BLaER1 (cell line): ENCODE measurements around the gene PHKB.
A peak's percentile ranks its signal among the peaks of the same experiment; 100 is the strongest.

ENCODE experiments used
- H3K27ac ChIP-seq: shearing (Covaris generic); formaldehyde crosslinking; 2 replicates; pipeline ENCODE4 v1.8.1; 2022
- H3K27me3 ChIP-seq: shearing (Covaris generic); formaldehyde crosslinking; 2 replicates; pipeline ENCODE4 v1.8.1; 2022
- H3K36me3 ChIP-seq: shearing (Covaris generic); formaldehyde crosslinking; 2 replicates; pipeline ENCODE4 v1.8.1; 2022
- H3K4me1 ChIP-seq: shearing (Covaris generic); formaldehyde crosslinking; 2 replicates; pipeline ENCODE4 v1.8.1; 2022
- H3K4me2 ChIP-seq: shearing (Covaris generic); formaldehyde crosslinking; 2 replicates; pipeline ENCODE4 v1.8.1; 2022
- H3K4me3 ChIP-seq: shearing (Covaris generic); formaldehyde crosslinking; 2 replicates; pipeline ENCODE4 v1.8.1; 2022
- H3K9ac ChIP-seq: shearing (Covaris generic); formaldehyde crosslinking; 2 replicates; pipeline ENCODE4 v1.8.1; 2022
- H3K9me3 ChIP-seq: shearing (Covaris generic); formaldehyde crosslinking; 2 replicates; pipeline ENCODE4 v1.8.1; 2022
- H4K20me1 ChIP-seq: shearing (Covaris generic); formaldehyde crosslinking; 2 replicates; pipeline ENCODE4 v1.8.1; 2022
- Cebpa-rat ChIP-seq: shearing (Covaris generic); IDR thresholded peaks from 2 replicates; pipeline ENCODE4 v1.8.1; 2022

The PHKB gene

DNA sequence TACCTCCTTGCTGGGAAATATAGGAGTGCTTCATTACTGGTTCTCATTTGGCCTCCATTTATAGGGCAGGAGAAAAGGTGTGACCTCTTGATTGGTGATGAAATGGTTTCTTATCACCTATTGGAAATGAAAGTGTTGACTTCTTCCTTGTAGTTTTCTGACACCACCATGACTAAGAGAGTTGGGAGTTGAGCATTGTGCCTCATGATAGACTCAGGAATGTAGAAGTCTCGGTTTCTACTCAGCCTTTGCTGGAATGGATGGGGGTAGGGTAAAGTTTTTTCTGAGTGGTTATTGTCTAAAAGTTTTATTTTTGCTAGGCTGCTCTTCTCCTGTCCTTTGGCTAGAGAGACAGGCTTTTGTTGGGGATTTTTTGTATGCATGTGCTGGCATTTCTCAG is 117.4 kb downstream of the PHKB start:
- peaks cover 37% of the 10 kb centered on the region for H3K36me3 ChIP-seq
- no peak overlapping the region for H3K4me2 ChIP-seq
- no peak overlapping the region for H3K27ac ChIP-seq
- H3K27me3 ChIP-seq = no peaks in the 10 kb centered on the region
- peaks cover 7% of the 10 kb centered on the region; the same call in 1 of the 2 replicates for H4K20me1 ChIP-seq
- H3K9me3 ChIP-seq = peaks cover 10% of the 10 kb centered on the region
- no peak overlapping the region for H3K9ac ChIP-seq
- peaks cover 10% of the 10 kb centered on the region for H3K4me1 ChIP-seq
- no peak for TF ChIP-seq Cebpa-rat
- no peak overlapping the region for H3K4me3 ChIP-seq

DNA sequence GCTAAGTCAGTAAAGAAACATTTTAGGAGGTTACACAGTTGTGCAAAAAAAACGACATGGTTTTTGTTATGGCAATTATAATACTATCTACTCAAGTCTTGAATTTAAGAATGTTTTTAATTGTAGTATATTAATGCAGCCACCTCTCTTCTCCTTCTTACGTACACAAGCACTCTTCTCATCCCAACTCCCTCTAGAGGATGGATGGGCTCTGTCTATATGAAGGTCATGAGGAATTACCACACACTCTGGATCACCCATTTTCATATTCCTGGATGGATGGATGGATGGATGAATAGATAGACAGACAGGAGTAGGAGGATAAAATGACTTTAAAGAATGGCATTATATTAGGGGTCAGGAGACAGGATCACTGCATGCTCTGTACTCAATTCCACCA is 120.0 kb downstream of the PHKB start:
- Histone ChIP-seq H3K9ac (no peak overlapping the region), H3K9me3 (no peaks in the 10 kb centered on the region), H3K36me3 (peaks cover 24% of the 10 kb centered on the region; the same call in 1 of the 2 replicates), H3K4me3 (no peak overlapping the region), H3K4me2 (no peak overlapping the region), H3K27ac (no peak overlapping the region), H3K4me1 (no peaks in the 10 kb centered on the region), H3K27me3 (no peaks in the 10 kb centered on the region), H4K20me1 (peaks cover 7% of the 10 kb centered on the region; the same call in 1 of the 2 replicates)
- TF ChIP-seq Cebpa-rat = no peak

DNA sequence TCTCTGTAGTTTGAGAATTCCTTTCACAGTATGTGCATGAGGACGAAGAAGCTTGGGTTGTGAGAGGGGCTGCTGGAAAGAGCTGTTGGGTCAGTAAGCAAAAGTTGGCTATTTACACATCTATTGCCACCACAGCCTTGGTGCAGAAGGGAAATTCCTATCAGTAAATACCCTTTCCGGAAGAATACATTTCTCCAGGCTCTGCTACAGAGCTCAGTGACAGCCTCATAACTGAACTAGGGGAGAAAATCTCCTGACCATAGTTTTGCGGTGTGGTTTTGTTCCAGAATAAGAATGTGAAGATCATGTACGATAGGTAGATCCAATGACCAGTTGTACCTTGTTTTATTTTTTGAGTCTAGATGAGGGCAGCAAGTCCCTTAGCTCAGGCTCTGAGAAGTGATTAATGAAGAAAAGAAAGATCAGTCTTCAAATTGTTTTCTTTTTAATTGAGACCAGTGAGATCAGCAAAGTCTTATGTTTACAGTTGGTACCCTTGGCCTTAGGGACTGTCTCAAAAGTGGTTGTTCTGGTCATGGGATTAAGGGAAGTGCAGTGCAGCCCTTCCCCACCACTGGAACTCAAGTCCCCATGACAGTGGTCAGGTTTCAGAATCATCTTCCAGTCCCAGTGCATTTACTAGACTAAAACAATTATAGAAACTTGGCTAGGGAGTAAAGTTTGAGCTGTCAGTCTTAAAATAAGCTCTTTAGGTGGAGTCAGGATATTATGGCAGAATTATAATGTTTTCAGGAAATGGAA is 123.5 kb downstream of the PHKB start:
- Histone ChIP-seq H3K4me3 (no peak overlapping the region), H3K4me2 (no peak overlapping the region), H3K27me3 (no peaks in the 10 kb centered on the region), H3K36me3 (peaks cover 40% of the 10 kb centered on the region), H3K4me1 (no peaks in the 10 kb centered on the region), H3K27ac (no peak overlapping the region), H4K20me1 (no peaks in the 10 kb centered on the region), H3K9me3 (no peaks in the 10 kb centered on the region), H3K9ac (no peak overlapping the region)
- no peak for TF ChIP-seq Cebpa-rat

GRCh38 chr16:47586121-47586520 is 125.0 kb downstream of the PHKB start:
- no peak overlapping the region for H3K9ac ChIP-seq
- H3K9me3 ChIP-seq = no peaks in the 10 kb centered on the region
- peaks cover 53% of the 10 kb centered on the region for H3K36me3 ChIP-seq
- no peaks in the 10 kb centered on the region for H3K27me3 ChIP-seq
- no peak for TF ChIP-seq Cebpa-rat
- H4K20me1 ChIP-seq = no peaks in the 10 kb centered on the region
- H3K4me1 ChIP-seq = no peaks in the 10 kb centered on the region
- H3K4me3 ChIP-seq = no peak overlapping the region
- H3K27ac ChIP-seq = no peak overlapping the region
- H3K4me2 ChIP-seq = no peak overlapping the region

DNA sequence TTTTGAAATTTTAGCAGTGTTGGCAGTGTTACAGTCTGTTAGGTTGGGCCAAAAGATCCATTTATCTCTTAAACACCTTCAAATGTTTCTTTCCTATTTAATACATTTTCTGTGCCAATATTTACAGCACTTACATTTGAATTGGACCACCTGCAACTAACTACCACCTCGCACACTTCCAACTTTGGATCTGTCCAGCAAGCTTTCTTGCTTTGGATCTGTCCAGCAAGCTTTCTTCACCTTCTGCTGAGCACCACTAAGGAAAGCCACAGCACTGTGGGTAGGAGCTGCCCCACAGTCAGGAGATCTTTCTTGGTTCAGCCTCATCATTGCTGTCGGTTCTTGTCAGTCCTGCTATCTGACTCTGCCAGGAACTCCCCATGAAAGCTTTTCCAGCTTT is 129.3 kb downstream of the PHKB start:
- H3K27ac ChIP-seq = no peak overlapping the region
- no peak overlapping the region for H3K4me2 ChIP-seq

DNA sequence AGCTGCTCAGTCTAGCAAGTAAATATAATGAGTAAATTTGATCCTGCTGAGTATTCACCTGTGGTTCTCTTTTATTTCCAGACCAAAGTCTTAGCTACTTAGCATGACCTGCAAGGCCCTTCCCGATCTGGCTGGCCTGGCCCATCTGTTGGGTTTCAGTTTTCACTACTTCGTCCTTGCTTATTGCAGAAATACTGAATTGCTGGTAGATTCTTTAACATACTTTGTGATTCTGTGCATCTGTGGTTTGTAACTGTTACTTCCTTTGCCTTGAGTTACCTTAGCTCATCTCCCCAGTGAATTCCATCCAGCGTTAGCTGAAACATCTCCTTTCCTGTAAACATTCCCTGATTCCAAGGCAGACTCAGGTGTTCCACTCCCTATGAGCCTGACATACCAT is 131.1 kb downstream of the PHKB start:
- Histone ChIP-seq H3K4me3 (no peak overlapping the region), H3K4me1 (peaks cover 16% of the 10 kb centered on the region), H3K36me3 (peaks cover 51% of the 10 kb centered on the region), H3K4me2 (peak overlapping the region; percentile 40), H3K27me3 (no peaks in the 10 kb centered on the region), H3K9me3 (no peaks in the 10 kb centered on the region), H4K20me1 (no peaks in the 10 kb centered on the region), H3K27ac (no peak overlapping the region), H3K9ac (no peak overlapping the region)
- no peak for TF ChIP-seq Cebpa-rat

More for the DNA sequence above, 129.3 kb downstream of the PHKB start:
- Histone ChIP-seq H4K20me1 (no peaks in the 10 kb centered on the region), H3K9ac (no peak overlapping the region), H3K4me1 (peaks cover 16% of the 10 kb centered on the region), H3K27me3 (no peaks in the 10 kb centered on the region), H3K36me3 (peaks cover 46% of the 10 kb centered on the region), H3K9me3 (no peaks in the 10 kb centered on the region), H3K4me3 (no peak overlapping the region)
- no peak for TF ChIP-seq Cebpa-rat

DNA sequence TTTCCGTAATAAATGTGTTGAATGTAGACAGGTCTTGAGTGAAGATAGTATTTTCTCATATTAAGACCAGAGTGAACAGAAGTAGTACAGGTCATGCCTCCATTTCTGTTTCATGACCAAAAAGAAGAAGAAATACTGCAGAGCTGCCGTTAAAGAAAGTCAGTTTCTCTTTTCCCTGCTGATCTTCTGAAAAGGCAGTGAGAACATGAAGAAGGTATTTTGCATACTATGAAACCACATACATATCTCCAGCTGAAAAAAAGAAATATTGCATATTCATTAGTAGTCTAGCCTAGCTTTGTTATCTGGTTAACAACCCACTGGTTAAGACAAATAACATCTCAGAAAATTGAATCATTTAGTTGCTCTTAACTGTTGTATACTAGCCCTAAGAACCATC is 138.4 kb downstream of the PHKB start:
- Histone ChIP-seq H3K9ac (no peak overlapping the region), H3K4me2 (no peak overlapping the region), H3K4me1 (0 out of 2 replicates have a peak, but pooled peaks cover 5% of the 10 kb centered on the region), H3K27me3 (no peaks in the 10 kb centered on the region), H3K4me3 (no peak overlapping the region), H3K27ac (no peak overlapping the region), H3K9me3 (no peaks in the 10 kb centered on the region; the same call in 1 of the 2 replicates), H4K20me1 (no peaks in the 10 kb centered on the region), H3K36me3 (peaks cover 21% of the 10 kb centered on the region)
- TF ChIP-seq Cebpa-rat = no peak

- no peak overlapping the region for H3K4me2 ChIP-seq
- no peak overlapping the region for H3K4me3 ChIP-seq
- H3K9ac ChIP-seq = no peak overlapping the region
- 0 out of 2 replicates have a peak, but pooled peaks cover 5% of the 10 kb centered on the region for H3K4me1 ChIP-seq
- peaks cover 21% of the 10 kb centered on the region for H3K36me3 ChIP-seq
- TF ChIP-seq Cebpa-rat = no peak
- H4K20me1 ChIP-seq = no peaks in the 10 kb centered on the region
- no peak overlapping the region for H3K27ac ChIP-seq
- H3K9me3 ChIP-seq = no peaks in the 10 kb centered on the region; the same call in 1 of the 2 replicates
- no peaks in the 10 kb centered on the region for H3K27me3 ChIP-seq
Observed at GRCh38 chr16:47600376-47600775, 139.2 kb downstream of the PHKB start.

GRCh38 chr16:47604306-47604705 is 143.2 kb downstream of the PHKB start:
- Histone ChIP-seq H3K4me2 (no peak overlapping the region), H3K27ac (no peak overlapping the region), H3K4me3 (no peak overlapping the region), H4K20me1 (no peaks in the 10 kb centered on the region), H3K4me1 (0 out of 2 replicates have a peak, but pooled peaks cover 5% of the 10 kb centered on the region), H3K27me3 (no peaks in the 10 kb centered on the region), H3K36me3 (peaks cover 26% of the 10 kb centered on the region), H3K9ac (no peak overlapping the region), H3K9me3 (peaks cover 13% of the 10 kb centered on the region)
- no peak for TF ChIP-seq Cebpa-rat

DNA sequence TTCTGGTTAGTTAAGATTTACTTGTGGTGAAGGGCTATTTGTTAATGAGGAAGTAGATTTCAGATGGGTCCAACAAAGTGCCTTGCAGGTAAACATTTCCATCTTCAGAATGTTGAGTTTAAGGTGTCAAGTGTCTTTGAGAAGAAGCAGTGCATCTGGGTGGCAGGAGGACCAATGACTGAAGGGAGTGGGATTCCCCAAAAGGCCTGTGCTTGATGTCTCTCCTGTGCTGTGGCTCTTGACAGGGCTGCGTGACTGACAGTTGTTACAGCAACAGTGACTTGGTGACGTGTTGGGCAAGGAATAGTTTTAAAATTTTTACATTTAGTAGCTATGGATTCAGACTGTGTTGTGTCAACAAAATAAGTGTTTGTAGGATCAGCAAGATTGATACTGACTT is 149.9 kb downstream of the PHKB start:
- Histone ChIP-seq H3K4me3 (no peak overlapping the region), H3K9ac (no peak overlapping the region), H3K4me1 (no peaks in the 10 kb centered on the region), H3K27ac (no peak overlapping the region), H4K20me1 (no peaks in the 10 kb centered on the region), H3K27me3 (no peaks in the 10 kb centered on the region), H3K9me3 (peaks cover 17% of the 10 kb centered on the region), H3K4me2 (no peak overlapping the region), H3K36me3 (peaks cover 60% of the 10 kb centered on the region)
- no peak for TF ChIP-seq Cebpa-rat
